Measurements from ENCODE around the gene SAFB2.

SAFB2 gene

DNA sequence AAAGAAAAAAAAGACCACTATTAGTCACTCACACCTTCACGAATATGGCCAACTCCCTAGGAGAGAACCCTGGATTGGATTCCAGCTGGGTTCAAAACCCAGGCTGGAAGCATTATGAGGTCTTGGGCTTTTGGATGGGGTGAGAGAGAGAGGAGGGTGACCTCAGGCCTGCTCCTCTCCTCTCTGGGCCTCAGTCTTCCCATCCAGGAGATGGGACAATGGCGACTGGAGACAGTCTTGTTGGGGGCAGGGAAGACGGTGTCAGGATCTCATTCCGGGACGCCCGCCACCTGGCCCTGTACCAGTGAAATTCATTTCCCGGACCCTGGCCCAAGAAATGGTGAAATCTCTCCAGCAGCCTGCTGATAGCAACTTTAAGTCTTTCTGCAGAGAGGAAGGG, 81.1 kb downstream of the SAFB2 start:
- no peak for DNase-seq

DNA sequence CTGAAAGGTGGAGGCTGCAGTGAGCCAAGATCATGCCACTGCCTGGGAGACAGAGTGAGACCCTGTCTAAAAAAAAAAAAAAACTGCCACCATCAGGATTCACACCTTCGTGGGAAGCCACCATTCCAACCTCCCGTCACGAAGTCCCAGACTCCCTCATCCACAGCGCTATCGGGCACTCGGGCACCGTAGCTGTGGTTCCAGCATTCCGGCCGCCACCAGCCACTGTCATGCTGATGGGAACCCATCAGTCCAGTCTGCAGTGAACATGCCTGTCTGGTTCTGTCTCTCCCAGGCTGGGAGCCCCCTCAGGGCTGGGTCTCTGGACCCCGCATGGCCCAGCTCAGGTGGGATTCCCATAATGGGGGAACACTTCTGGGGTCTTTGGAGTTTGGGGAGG, 82.4 kb downstream of the SAFB2 start:
- no peak for DNase-seq

DNA sequence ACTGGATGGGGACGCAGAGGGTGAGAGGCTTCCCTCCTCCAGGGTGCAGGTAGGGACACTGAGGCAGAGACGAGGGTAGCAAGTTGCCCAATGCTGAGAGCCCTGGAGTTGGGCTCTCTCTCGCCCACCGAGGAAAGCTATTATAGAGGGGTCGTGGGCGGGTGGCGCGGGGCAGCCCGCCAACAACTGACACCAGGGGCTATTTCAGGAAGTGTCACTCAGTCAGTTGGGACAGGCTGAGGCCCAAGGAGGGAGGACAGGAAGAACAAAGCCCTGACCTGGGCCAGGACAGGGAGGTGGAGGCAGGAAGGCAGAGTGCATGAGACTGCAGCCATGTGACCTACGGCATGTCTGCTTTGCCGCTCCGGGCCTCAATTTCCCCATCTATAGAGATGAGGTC, 84.7 kb downstream of the SAFB2 start:
- no peak for DNase-seq

All from C1 segment of cervical spinal cord (tissue), 14 donors.